ENCODE measurements around the gene SPRYD3.

GRCh38 chr12:53063708-53064612 is 15.2 kb downstream of the SPRYD3 start:
- TF ChIP-seq CTCF (IDR thresholded peaks at IDR 0.05 in 2 of 3, conservative IDR thresholded peaks at IDR 0.05 in 1 of 3; ENCODE audit: borderline replicate concordance in 1 of 3, insufficient read depth in 1 of 3, low read depth in 2 of 3, low read length in 2 of 3) (no peak), YY1 (IDR thresholded peaks at IDR 0.05; ENCODE audit: extremely low read depth, insufficient replicate concordance, low read depth, low read length) (no peak), ZNF274 (IDR thresholded peaks at IDR 0.05; ENCODE audit: low read depth, low read length) (no peak), EZH2phosphoT487 (IDR thresholded peaks at IDR 0.05; ENCODE audit: borderline replicate concordance) (no peak), ELF1 (IDR thresholded peaks at IDR 0.05; ENCODE audit: borderline replicate concordance, low read depth) (no peak), POLR2A (IDR thresholded peaks at IDR 0.05; ENCODE audit: borderline replicate concordance, extremely low read depth, insufficient read depth, insufficient read length) (no peak), TCF7L2 (IDR thresholded peaks at IDR 0.05; ENCODE audit: borderline replicate concordance, extremely low read depth, insufficient read depth, insufficient read length) (no peak)
